HG02981 (cell line): ENCODE data around the gene PARP4.
"Not testable (repeated sequence)": the region's sequence is repeated elsewhere in the genome, so short reads cannot be mapped to it uniquely, and the experiment has no call there.

Experiments used
- ATAC-seq: cut with Tn5 transposase; IDR thresholded peaks from one replicate; pipeline ENCODE4 v1.9.1; 2021; ENCODE audit warnings: mild to moderate bottlenecking, moderate library complexity; ENCODE audit not compliant: unreplicated experiment

The PARP4 gene

DNA sequence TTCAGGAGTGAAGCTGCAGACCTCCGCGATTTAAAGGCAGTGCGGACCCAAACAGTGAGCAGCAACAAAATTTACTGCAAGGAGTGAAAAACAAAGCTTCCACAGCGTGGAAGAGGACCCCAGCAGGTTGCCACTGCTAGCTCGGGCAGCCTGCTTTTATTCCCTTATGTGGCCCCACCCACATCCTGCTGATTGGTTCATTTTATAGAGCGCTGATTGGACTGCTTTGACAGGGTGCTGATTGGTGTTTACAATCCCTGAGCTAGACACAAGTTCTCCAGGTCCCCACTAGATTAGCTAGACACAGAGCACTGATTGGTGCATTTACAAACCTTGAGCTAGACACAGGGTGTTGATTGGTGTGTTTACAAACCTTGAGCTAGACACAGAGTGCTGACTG, 6.3 kb downstream of the PARP4 start:
- not testable (repeated sequence) for ATAC-seq

DNA sequence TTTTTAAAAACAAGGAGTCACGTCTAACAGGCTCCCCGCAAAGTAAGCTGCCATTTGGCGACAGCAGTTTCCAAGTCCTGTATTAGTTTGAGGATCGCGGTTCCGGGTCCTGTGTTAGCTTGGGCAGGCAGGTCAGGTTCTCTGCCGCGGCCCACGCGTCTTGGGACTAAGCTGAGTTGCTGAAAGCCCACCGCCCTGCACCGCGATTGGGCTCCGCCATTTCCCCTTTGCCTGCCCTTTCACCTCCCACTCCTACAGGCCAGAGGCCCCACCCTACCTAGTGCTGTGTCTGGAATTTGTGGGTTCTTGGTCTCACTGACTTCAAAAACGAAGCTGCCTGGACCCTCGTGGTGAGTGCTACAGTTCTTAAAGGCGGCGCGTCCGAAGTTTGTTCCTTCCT, 6.8 kb downstream of the PARP4 start:
- no peak for ATAC-seq

DNA sequence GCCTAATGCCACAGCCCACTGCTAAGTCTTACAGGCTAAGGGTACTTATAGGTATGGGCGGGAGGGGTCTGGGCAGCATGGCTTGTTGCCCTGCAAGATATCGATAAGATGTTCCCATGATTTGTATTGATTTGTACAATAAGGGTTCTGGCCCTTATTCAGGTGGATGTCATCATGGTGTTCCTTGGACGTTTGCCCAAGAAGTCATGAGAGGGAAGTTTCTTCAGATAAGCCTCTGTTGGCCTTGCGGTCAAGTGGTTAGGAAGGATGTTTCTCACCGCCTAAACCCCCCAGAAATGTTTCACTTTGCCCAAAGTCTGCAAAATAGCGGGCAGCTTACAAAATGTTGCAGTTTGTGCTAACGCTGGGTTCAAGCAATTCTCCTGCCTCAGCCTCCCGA, 7.3 kb downstream of the PARP4 start:
- ATAC-seq, result no peak

DNA sequence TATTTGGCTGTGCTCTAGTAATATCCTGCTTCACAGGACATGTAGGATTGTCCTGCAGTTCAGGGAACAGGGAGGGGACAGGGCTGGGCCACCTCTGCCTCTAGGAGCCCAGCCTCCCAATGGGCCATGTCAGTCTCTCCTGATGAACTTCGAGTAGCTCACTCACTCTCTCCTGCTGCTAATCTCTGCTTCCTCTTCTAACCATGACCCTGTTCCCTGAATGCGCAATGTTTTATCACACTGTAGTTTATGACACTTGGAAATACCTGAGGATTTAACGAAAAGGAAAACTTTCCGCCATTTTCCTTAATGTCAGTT, 9.2 kb downstream of the PARP4 start:
- no peak for ATAC-seq

- ATAC-seq, result no peak
These were observed 9.8 kb downstream of the PARP4 start for GRCh38 chr13:24502533-24503378.

DNA sequence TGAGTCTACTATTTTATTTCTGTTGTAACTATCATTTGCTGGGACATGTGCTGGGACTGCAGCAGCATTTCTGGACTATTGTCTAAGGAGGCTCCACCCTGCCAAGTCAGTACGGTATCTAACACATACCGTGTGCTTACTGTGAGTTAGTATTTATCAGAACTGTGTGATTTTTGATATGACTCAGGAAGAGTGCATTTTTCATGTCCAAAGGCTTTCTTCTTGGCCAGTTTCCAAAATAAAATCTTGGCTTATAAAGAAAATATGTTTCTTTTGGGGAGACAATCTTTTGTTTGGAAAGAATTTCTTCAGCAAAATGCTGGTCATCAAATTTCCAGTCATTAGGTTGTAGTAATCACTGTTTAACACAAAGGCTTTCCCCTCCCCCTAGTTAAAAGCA, 11.6 kb downstream of the PARP4 start:
- ATAC-seq, result no peak

GRCh38 chr13:24497742-24498141, 14.8 kb downstream of the PARP4 start:
- no peak for ATAC-seq

GRCh38 chr13:24496295-24496694, 16.3 kb downstream of the PARP4 start:
- ATAC-seq, result not testable (repeated sequence)

DNA sequence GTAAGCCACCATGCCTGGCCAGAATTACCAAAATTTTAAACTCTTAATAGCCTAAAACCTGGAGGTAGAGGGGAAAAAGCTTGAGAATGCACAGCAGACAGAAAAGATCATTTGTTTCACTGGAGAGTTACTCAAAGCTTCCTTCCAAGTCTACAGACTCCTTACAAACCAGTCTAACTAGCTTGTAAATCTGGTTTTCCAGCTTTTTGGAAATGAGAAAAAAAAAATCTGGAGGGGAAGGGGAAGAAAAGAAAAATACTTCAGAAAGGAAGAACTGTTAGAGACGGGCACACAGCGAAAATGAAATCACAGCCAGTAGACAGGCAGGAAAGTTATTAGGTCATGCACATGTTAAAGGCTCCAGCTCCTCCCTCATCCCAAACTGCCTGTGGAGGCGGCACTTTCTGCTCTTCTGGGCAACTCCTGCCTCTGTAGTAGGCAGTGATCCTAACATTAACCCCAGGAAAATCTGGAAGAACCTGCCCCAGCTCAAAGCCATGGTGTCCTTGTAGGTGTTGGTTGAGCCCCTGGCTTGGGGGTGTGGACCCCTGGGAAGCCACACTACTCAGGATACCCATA, 17.3 kb downstream of the PARP4 start:
- ATAC-seq, result no peak

DNA sequence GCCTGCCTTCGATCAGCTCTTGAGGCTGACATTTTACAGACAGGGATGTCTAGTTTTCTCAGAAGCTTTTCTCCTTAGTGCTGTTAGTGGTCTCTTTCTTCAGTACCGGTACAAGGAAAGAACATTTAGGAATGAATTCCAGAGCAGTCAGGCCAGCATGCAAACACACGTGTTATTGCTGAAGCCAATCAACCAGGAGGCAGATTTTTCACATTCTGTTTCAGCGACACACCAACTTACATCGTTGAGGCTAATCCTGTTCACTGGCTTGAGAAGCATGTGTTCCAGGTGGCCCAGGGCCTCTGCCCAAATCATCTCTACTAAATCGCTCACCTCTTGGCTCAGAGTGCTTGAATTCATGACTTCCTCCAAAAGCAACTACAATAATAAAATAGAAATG, 19.2 kb downstream of the PARP4 start:
- ATAC-seq, result no peak

DNA sequence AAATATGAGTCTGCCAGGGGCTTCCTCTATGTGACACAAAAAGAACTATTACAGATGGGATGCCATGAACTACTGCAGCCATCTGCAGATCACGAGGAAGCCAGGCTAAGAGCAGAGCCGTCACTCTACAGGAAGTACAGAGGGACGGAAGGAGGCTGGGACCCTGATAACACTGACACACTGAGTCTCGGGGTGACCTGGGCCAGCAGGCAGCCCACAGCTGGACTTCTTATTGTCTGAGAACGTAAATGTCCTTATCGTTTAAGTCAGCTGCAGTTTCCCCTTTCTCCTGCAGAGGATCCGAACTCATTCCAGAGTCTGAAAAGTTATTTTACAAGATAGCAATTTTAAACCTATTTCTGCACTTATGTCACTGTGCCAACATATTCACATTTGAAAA, 20.7 kb downstream of the PARP4 start:
- ATAC-seq, result no peak

- ATAC-seq, result no peak
These were observed 22.9 kb downstream of the PARP4 start for GRCh38 chr13:24489721-24490120.

GRCh38 chr13:24488092-24488491, 24.5 kb downstream of the PARP4 start:
- ATAC-seq, result not testable (repeated sequence)

GRCh38 chr13:24486017-24486657, 26.4 kb downstream of the PARP4 start:
- ATAC-seq, result not testable (repeated sequence)

GRCh38 chr13:24473686-24474085, 38.9 kb downstream of the PARP4 start:
- no peak for ATAC-seq

GRCh38 chr13:24472129-24472528, 40.4 kb downstream of the PARP4 start:
- not testable (repeated sequence) for ATAC-seq

GRCh38 chr13:24463078-24463477, 49.5 kb downstream of the PARP4 start:
- ATAC-seq, result no peak

GRCh38 chr13:24460256-24460655, 52.3 kb downstream of the PARP4 start:
- ATAC-seq, result no peak

- ATAC-seq, result no peak
These were observed 52.9 kb downstream of the PARP4 start for GRCh38 chr13:24459726-24460125.

GRCh38 chr13:24459234-24459633, 53.3 kb downstream of the PARP4 start:
- peak; percentile 67 for ATAC-seq

GRCh38 chr13:24458736-24459135, 53.8 kb downstream of the PARP4 start:
- ATAC-seq, result no peak

DNA sequence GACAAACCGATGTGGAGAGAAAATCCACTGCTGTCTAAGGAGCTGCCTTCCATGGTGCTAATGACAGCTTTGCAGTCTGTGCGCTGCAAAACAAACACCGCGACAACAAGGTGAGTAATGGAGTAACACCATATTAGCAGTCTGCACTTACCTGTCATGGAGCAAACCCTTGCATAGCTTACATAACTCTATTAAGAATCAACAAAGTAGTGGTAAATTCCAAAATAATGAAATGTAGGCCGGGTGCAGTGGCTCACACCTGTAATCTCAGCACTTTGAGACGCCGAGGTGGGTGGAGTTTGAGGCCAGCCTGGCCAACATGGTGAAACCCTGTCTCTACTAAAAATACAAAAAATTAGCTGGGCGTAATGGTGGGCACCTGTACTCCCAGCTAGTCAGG, 56.2 kb downstream of the PARP4 start:
- ATAC-seq, result no peak
